GM23338 (cell line): ENCODE measurements around the gene CTDP1. TPM values are rescaled to one million over a fixed set of nuclear protein-coding genes. Genes with fewer than 3 reads are reported as not detected.
A peak's percentile ranks its signal among the peaks of the same experiment; 100 is the strongest.

Experiments used
- ATAC-seq: fragments of 200-7000 bp; cut with Tn5 transposase; 3 replicates; pipeline ENCODE4 v1.9.1; 2020
- DNase-seq: peaks from one replicate; pipeline ENCODE4 v3.0.0-alpha.2; 2015; ENCODE audit warnings: low spot score
- H2AFZ ChIP-seq: fragments of 200-600 bp; sonication (generic); 2 replicates; pipeline ENCODE4 v1.8.0; 2016; ENCODE audit warnings: antibody characterized with exemption, mild to moderate bottlenecking, moderate library complexity
- H3F3A ChIP-seq: fragments of 200-600 bp; sonication (generic); replicated peaks from 2 replicates; pipeline ENCODE4 v1.8.0; 2017; ENCODE audit warnings: antibody characterized with exemption, mixed run types, low read depth
- H3K27ac ChIP-seq: fragments of 200-600 bp; sonication (generic); 2 replicates; pipeline ENCODE4 v1.6.1; 2016; ENCODE audit warnings: low read depth
- H3K27me3 ChIP-seq: fragments of 200-600 bp; sonication (generic); 2 replicates; pipeline ENCODE4 v1.8.0; 2016; ENCODE audit warnings: mild to moderate bottlenecking, mixed run types, moderate library complexity; ENCODE audit not compliant: insufficient read depth
- H3K36me3 ChIP-seq: fragments of 200-600 bp; sonication (generic); 2 replicates; pipeline ENCODE4 v1.8.0; 2016; ENCODE audit warnings: mild to moderate bottlenecking; ENCODE audit not compliant: insufficient read depth
- H3K4me1 ChIP-seq: fragments of 200-600 bp; sonication (generic); 2 replicates; pipeline ENCODE4 v1.8.0; 2016; ENCODE audit warnings: mild to moderate bottlenecking, moderate library complexity; ENCODE audit not compliant: insufficient read depth
- H3K4me2 ChIP-seq: fragments of 200-600 bp; sonication (generic); 2 replicates; pipeline ENCODE4 v1.7.1; 2017; ENCODE audit warnings: mixed run types
- H3K4me3 ChIP-seq: fragments of 200-600 bp; sonication (generic); 2 replicates; pipeline ENCODE4 v1.6.1; 2016; ENCODE audit warnings: mixed run types
- H3K79me2 ChIP-seq: fragments of 200-600 bp; sonication (generic); replicated peaks from 2 replicates; pipeline ENCODE4 v1.8.0; 2017; ENCODE audit warnings: mild to moderate bottlenecking; ENCODE audit not compliant: insufficient read depth
- H3K9me2 ChIP-seq: fragments of 200-600 bp; sonication (generic); 2 replicates; pipeline ENCODE4 v1.8.0; 2017; ENCODE audit not compliant: insufficient read depth
- H4K20me1 ChIP-seq: fragments of 200-600 bp; sonication (generic); replicated peaks from 2 replicates; pipeline ENCODE4 v1.8.0; 2017; ENCODE audit warnings: mild to moderate bottlenecking; ENCODE audit not compliant: insufficient read depth
- H3K27ac Mint-ChIP-seq: 2 replicates; pipeline ENCODE4 v1.8.0; 2020; ENCODE audit warnings: inconsistent platforms, mild to moderate bottlenecking, moderate library complexity, mixed read lengths
- H3K27me3 Mint-ChIP-seq: 3 replicates; pipeline ENCODE4 v1.8.0; 2022; ENCODE audit warnings: low read depth, mild to moderate bottlenecking, moderate library complexity, mixed read lengths, inconsistent platforms; ENCODE audit not compliant: insufficient read depth, poor library complexity
- H3K36me3 Mint-ChIP-seq: 3 replicates; pipeline ENCODE4 v1.8.0; 2021; ENCODE audit warnings: low read depth, mild to moderate bottlenecking, inconsistent platforms, moderate library complexity, mixed read lengths
- H3K4me1 Mint-ChIP-seq: 3 replicates; pipeline ENCODE4 v1.8.0; 2020; ENCODE audit warnings: mild to moderate bottlenecking, inconsistent platforms, mixed read lengths
- H3K4me3 Mint-ChIP-seq: 3 replicates; pipeline ENCODE4 v1.8.0; 2021; ENCODE audit warnings: moderate library complexity, mild to moderate bottlenecking, inconsistent platforms, mixed read lengths
- H3K9me3 Mint-ChIP-seq: 3 replicates; pipeline ENCODE4 v1.8.0; 2020; ENCODE audit warnings: moderate library complexity, mild to moderate bottlenecking, inconsistent platforms, mixed read lengths
- CREB1 ChIP-seq: fragments of 250-450 bp; sonication (Bioruptor Pico); IDR thresholded peaks from 2 replicates; pipeline ENCODE4 v1.5.0; 2020; ENCODE audit warnings: low read depth, mild to moderate bottlenecking, moderate library complexity
- EZH2phosphoT487 ChIP-seq: fragments of 200-600 bp; sonication (generic); IDR thresholded peaks from one replicate; pipeline ENCODE4 v1.8.1; 2018; ENCODE audit warnings: antibody characterized with exemption; ENCODE audit not compliant: unreplicated experiment
- JUNB ChIP-seq: IDR thresholded peaks from one replicate; pipeline ENCODE4 v1.6.1; 2016; ENCODE audit warnings: antibody characterized with exemption; ENCODE audit not compliant: unreplicated experiment
- NANOG ChIP-seq: IDR thresholded peaks from 2 replicates; pipeline ENCODE4 v1.6.1; 2016; ENCODE audit warnings: antibody characterized with exemption, borderline replicate concordance
- ZNF331 ChIP-seq: fragments of 250-450 bp; sonication (Bioruptor Pico); IDR thresholded peaks from 2 replicates; pipeline ENCODE4 v1.5.0; 2020; ENCODE audit warnings: low read depth, mild to moderate bottlenecking, moderate library complexity
- polyA plus RNA-seq: library from polyadenylated mRNA; unstranded; fragments of >200 nt; fragmentation: Nextera tagmentation; extraction: Ambion mirVana; gene quantifications from 2 replicates; pipeline ENCODE4 v1.2.1, GENCODE V29; 2016
- total RNA-seq: library from RNA; depleted of rRNA; stranded (reverse); fragments of >200 nt; shearing (Covaris generic); gene quantifications from 2 replicates; pipeline ENCODE4 v1.2.3, GENCODE V29; 2014
- TF ChIP-seq, protein P1 (sequence below): IDR thresholded peaks from one replicate; pipeline ENCODE4 v1.6.1; 2018; ENCODE audit warnings: antibody characterized with exemption; ENCODE audit not compliant: unreplicated experiment
- TF ChIP-seq, protein P2 (sequence below): IDR thresholded peaks from 2 replicates; pipeline ENCODE4 v1.6.1; 2016; ENCODE audit warnings: antibody characterized with exemption
- TF ChIP-seq, protein P3 (sequence below), 2 experiments: fragments of 200-600 bp in 1 of 2; sonication (generic) in 1 of 2; conservative IDR thresholded peaks; 2 replicates each; pipeline versions ENCODE4 v1.5.1 to v1.6.1; 2016 to 2017; ENCODE audit warnings: antibody characterized with exemption in 2 of 2, low read depth in 2 of 2, mild to moderate bottlenecking in 2 of 2, moderate library complexity in 1 of 2

The CTDP1 gene
- total and polyA plus RNA-seq, 2 experiments from 2014 or later = 9.4 to 51.6 TPM

DNA sequence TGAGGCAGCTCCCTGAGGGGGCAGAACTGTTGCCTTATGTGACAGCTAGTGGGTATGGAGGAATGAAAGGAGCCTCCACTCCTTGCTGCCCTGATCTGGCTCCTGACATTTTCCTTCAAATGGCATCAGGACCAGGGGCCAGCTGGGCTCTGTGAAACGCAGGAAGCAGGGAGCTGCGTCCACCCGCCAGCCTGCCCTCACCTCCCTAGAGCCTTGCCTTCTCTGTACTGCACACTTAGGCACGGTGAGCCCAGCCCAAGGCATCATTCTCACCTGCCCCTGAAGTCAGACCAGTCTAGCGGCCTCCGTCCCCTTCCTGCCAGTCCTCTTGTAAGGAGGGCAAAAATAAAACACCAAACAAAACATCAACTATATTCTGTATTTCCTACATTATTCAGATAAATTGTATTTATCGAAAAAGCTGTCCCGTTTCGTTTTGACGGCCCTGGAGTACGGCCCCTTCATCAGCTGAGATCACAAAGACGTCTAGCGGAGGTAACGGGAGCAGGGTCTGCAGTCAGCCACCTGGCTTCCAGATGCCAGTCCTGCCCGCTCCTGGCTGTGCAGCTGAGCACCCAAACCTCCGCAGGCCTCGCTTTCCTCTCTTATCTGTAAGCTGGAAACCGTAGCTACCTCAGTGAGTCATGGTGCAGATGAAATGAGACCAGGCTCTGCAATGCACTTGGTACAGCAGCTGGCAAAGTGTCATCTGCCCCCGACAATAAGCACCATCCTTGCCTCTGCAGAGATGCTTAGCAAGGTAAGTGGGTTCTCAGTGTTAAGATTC is 6.9 kb upstream of the CTDP1 start (continued):
- TF ChIP-seq, protein P1, sequence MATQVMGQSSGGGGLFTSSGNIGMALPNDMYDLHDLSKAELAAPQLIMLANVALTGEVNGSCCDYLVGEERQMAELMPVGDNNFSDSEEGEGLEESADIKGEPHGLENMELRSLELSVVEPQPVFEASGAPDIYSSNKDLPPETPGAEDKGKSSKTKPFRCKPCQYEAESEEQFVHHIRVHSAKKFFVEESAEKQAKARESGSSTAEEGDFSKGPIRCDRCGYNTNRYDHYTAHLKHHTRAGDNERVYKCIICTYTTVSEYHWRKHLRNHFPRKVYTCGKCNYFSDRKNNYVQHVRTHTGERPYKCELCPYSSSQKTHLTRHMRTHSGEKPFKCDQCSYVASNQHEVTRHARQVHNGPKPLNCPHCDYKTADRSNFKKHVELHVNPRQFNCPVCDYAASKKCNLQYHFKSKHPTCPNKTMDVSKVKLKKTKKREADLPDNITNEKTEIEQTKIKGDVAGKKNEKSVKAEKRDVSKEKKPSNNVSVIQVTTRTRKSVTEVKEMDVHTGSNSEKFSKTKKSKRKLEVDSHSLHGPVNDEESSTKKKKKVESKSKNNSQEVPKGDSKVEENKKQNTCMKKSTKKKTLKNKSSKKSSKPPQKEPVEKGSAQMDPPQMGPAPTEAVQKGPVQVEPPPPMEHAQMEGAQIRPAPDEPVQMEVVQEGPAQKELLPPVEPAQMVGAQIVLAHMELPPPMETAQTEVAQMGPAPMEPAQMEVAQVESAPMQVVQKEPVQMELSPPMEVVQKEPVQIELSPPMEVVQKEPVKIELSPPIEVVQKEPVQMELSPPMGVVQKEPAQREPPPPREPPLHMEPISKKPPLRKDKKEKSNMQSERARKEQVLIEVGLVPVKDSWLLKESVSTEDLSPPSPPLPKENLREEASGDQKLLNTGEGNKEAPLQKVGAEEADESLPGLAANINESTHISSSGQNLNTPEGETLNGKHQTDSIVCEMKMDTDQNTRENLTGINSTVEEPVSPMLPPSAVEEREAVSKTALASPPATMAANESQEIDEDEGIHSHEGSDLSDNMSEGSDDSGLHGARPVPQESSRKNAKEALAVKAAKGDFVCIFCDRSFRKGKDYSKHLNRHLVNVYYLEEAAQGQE = no peak
- TF ChIP-seq, protein P2, sequence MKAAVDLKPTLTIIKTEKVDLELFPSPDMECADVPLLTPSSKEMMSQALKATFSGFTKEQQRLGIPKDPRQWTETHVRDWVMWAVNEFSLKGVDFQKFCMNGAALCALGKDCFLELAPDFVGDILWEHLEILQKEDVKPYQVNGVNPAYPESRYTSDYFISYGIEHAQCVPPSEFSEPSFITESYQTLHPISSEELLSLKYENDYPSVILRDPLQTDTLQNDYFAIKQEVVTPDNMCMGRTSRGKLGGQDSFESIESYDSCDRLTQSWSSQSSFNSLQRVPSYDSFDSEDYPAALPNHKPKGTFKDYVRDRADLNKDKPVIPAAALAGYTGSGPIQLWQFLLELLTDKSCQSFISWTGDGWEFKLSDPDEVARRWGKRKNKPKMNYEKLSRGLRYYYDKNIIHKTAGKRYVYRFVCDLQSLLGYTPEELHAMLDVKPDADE = no peak

DNA sequence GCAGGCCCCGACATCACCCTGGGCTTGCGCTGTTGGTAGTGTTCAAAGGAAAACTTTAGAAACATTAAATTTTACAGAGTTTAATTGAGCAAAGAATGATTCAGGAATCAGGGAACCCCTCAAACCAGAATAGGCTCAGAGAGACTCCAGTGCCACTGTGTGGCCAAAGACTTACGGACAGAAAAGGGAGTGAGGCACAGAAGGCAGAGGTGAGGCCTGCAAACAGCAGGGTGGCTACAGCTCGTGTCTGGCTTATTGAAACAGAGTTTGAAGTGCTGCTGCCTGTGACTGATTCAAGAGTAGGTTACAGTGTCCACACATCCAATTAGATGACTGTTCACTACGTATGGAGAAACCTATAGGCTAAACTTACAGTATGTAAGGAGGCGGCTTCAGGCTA is 2.4 kb upstream of the CTDP1 start:
- Mint-ChIP-seq H3K27me3 (peaks cover 10% of the 10 kb centered on the region), H3K36me3 (peaks cover 8% of the 10 kb centered on the region; the same call in 2 of the 3 replicates), H3K4me1 (peaks cover 26% of the 10 kb centered on the region), H3K4me3 (peak overlapping the region; percentile 10; the same call in 1 of the 3 replicates), H3K9me3 (no peaks in the 10 kb centered on the region), H3K27ac (no peak overlapping the region)
- H3K9me2 ChIP-seq = no peaks in the 10 kb centered on the region
- ATAC-seq (no peak), DNase-seq (no peak)
- no peaks in the 10 kb centered on the region for H3K36me3 ChIP-seq
- H2AFZ ChIP-seq = no peak overlapping the region
- no peak overlapping the region for H3K4me3 ChIP-seq
- H4K20me1 ChIP-seq = peaks cover 19% of the 10 kb centered on the region
- H3K27ac ChIP-seq = no peak overlapping the region
- H3K79me2 ChIP-seq = peaks cover 28% of the 10 kb centered on the region
- H3K4me1 ChIP-seq = peaks cover 8% of the 10 kb centered on the region
- H3F3A ChIP-seq = no peaks in the 10 kb centered on the region; the same call in 1 of the 2 replicates
- H3K27me3 ChIP-seq = no peaks in the 10 kb centered on the region
- no peak overlapping the region for H3K4me2 ChIP-seq
- no peak for TF ChIP-seq JUNB
- TF ChIP-seq, protein P3, sequence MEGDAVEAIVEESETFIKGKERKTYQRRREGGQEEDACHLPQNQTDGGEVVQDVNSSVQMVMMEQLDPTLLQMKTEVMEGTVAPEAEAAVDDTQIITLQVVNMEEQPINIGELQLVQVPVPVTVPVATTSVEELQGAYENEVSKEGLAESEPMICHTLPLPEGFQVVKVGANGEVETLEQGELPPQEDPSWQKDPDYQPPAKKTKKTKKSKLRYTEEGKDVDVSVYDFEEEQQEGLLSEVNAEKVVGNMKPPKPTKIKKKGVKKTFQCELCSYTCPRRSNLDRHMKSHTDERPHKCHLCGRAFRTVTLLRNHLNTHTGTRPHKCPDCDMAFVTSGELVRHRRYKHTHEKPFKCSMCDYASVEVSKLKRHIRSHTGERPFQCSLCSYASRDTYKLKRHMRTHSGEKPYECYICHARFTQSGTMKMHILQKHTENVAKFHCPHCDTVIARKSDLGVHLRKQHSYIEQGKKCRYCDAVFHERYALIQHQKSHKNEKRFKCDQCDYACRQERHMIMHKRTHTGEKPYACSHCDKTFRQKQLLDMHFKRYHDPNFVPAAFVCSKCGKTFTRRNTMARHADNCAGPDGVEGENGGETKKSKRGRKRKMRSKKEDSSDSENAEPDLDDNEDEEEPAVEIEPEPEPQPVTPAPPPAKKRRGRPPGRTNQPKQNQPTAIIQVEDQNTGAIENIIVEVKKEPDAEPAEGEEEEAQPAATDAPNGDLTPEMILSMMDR (conservative IDR thresholded peaks at IDR 0.05; ENCODE audit: low read depth in 2 of 2) = no peak
- no peak for TF ChIP-seq CREB1
- TF ChIP-seq NANOG = no peak
- TF ChIP-seq EZH2phosphoT487 = no peak
- no peak for TF ChIP-seq ZNF331 (CRISPR knock-in tag)
- TF ChIP-seq, protein P1 = no peak
